SJSA1 (cell line): Measurements from ENCODE around the gene CFAP58. TPM values are rescaled to one million over a fixed set of nuclear protein-coding genes. Genes with fewer than 3 reads are reported as not detected.

Experiments used
- DNase-seq, 2 experiments: peaks; one replicate each; pipeline ENCODE4 v3.0.0-alpha.2; 2015 to 2020; ENCODE audit warnings: low spot score in 2 of 2, low read depth in 1 of 2
- H3K27ac ChIP-seq: fragments of 250-450 bp; sonication (Bioruptor Pico); 2 replicates; pipeline ENCODE4 v1.5.1; 2020; ENCODE audit warnings: mild to moderate bottlenecking, moderate library complexity
- H3K27me3 ChIP-seq: fragments of 250-450 bp; sonication (Bioruptor Pico); replicated peaks from 2 replicates; pipeline ENCODE4 v1.5.1; 2020; ENCODE audit warnings: mild to moderate bottlenecking, moderate library complexity
- H3K36me3 ChIP-seq: fragments of 250-450 bp; sonication (Bioruptor Pico); 2 replicates; pipeline ENCODE4 v1.5.1; 2020; ENCODE audit warnings: mild to moderate bottlenecking
- H3K4me1 ChIP-seq: fragments of 250-450 bp; sonication (Bioruptor Pico); replicated peaks from 2 replicates; pipeline ENCODE4 v1.6.1; 2021; ENCODE audit warnings: mild to moderate bottlenecking
- H3K4me3 ChIP-seq: fragments of 250-450 bp; sonication (Bioruptor Pico); 2 replicates; pipeline ENCODE4 v1.5.1; 2020; ENCODE audit warnings: mild to moderate bottlenecking
- H3K9me3 ChIP-seq: fragments of 250-450 bp; sonication (Bioruptor Pico); replicated peaks from 2 replicates; pipeline ENCODE4 v1.5.1; 2020; ENCODE audit warnings: mild to moderate bottlenecking
- total RNA-seq: library from RNA; depleted of rRNA; stranded (reverse); fragments of >200 nt; shearing (Covaris generic); gene quantifications from 2 replicates; pipeline ENCODE4 v1.2.3, GENCODE V29; 2014; rRNA removed

CFAP58 gene
- total RNA-seq, 1 experiment from 2014 or later = 0.34 TPM

GRCh38 chr10:104492329-104492940, 138.8 kb downstream of the CFAP58 start:
- Histone ChIP-seq H3K36me3 (no peaks in the 10 kb centered on the region), H3K27me3 (no peaks in the 10 kb centered on the region), H3K27ac (no peak overlapping the region), H3K9me3 (no peaks in the 10 kb centered on the region), H3K4me1 (no peaks in the 10 kb centered on the region), H3K4me3 (no peak overlapping the region)
- no peak for DNase-seq

- H3K9me3 ChIP-seq = no peaks in the 10 kb centered on the region
- no peak overlapping the region for H3K4me3 ChIP-seq
- H3K27ac ChIP-seq = no peak overlapping the region
- H3K36me3 ChIP-seq = no peaks in the 10 kb centered on the region
- H3K4me1 ChIP-seq = no peaks in the 10 kb centered on the region
- no peak for DNase-seq
- H3K27me3 ChIP-seq = no peaks in the 10 kb centered on the region
These were observed 144.9 kb downstream of the CFAP58 start for GRCh38 chr10:104498347-104499081.

GRCh38 chr10:104501449-104501848, 147.8 kb downstream of the CFAP58 start:
- H3K4me3 ChIP-seq = no peak overlapping the region
- no peaks in the 10 kb centered on the region for H3K36me3 ChIP-seq
- H3K27ac ChIP-seq = no peak overlapping the region
- no peaks in the 10 kb centered on the region for H3K27me3 ChIP-seq
- DNase-seq = no peak
- H3K4me1 ChIP-seq = no peaks in the 10 kb centered on the region
- H3K9me3 ChIP-seq = no peaks in the 10 kb centered on the region

- Histone ChIP-seq H3K4me3 (no peak overlapping the region), H3K27ac (no peak overlapping the region), H3K4me1 (no peaks in the 10 kb centered on the region), H3K27me3 (no peaks in the 10 kb centered on the region), H3K9me3 (no peaks in the 10 kb centered on the region), H3K36me3 (no peaks in the 10 kb centered on the region)
- DNase-seq = no peak
These were observed 148.4 kb downstream of the CFAP58 start for GRCh38 chr10:104501864-104502579.

- H3K4me1 ChIP-seq = no peaks in the 10 kb centered on the region
- no peak for DNase-seq
- H3K9me3 ChIP-seq = no peaks in the 10 kb centered on the region
- no peaks in the 10 kb centered on the region for H3K36me3 ChIP-seq
- no peak overlapping the region for H3K27ac ChIP-seq
- no peak overlapping the region for H3K4me3 ChIP-seq
- H3K27me3 ChIP-seq = no peaks in the 10 kb centered on the region
These were observed 149.3 kb downstream of the CFAP58 start for GRCh38 chr10:104502907-104503306.

Other genes starting within 250 kb of the CFAP58 start
- gene SFR1, start 231.7 kb upstream of the CFAP58 start, total RNA-seq = 11.0 and 15.1 TPM in 2 replicates
- 0.08 and 0.16 TPM in 2 replicates for gene CFAP43, start 121.5 kb upstream of the CFAP58 start, total RNA-seq
- gene GSTO1, start 98.9 kb upstream of the CFAP58 start, total RNA-seq = 186 and 247 TPM in 2 replicates
- 0.13 TPM in 1 of 2 replicates, not detected in the other for gene GSTO2, start 84.6 kb upstream of the CFAP58 start, total RNA-seq
- gene ITPRIP, start 15.4 kb upstream of the CFAP58 start, total RNA-seq = 3.8 and 4.2 TPM in 2 replicates